H9 (cell line): ENCODE results near the gene ANHX. TPM values are rescaled to one million over a fixed set of nuclear protein-coding genes. Genes with fewer than 3 reads are reported as not detected.
A peak's percentile ranks its signal among the peaks of the same experiment; 100 is the strongest.

Experiments used
- DNase-seq: peaks from one replicate; pipeline ENCODE4 v3.0.0-alpha.2; 2017
- H2AFZ ChIP-seq: one replicate; pipeline ENCODE4 v1.6.1; 2013; ENCODE audit warnings: mild to moderate bottlenecking, low read length, control low read depth, moderate library complexity
- H2AK5ac ChIP-seq: 2 replicates; pipeline ENCODE4 v1.6.1; 2013; ENCODE audit warnings: low read length, control low read depth, mixed read lengths; ENCODE audit not compliant: insufficient read length
- H2BK120ac ChIP-seq: one replicate; pipeline ENCODE4 v1.6.1; 2013; ENCODE audit warnings: low read depth, mild to moderate bottlenecking, low read length, control low read depth, inconsistent platforms; ENCODE audit not compliant: poor library complexity, severe bottlenecking
- H2BK12ac ChIP-seq: 2 replicates; pipeline ENCODE4 v1.6.1; 2013; ENCODE audit warnings: low read length, control low read depth, mixed read lengths, low read depth; ENCODE audit not compliant: insufficient read length
- H2BK15ac ChIP-seq: 2 replicates; pipeline ENCODE4 v1.6.1; 2013; ENCODE audit warnings: low read depth, low read length, control low read depth
- H2BK20ac ChIP-seq: one replicate; pipeline ENCODE4 v1.6.1; 2013; ENCODE audit warnings: low read depth, mild to moderate bottlenecking, low read length, control low read depth, inconsistent platforms; ENCODE audit not compliant: poor library complexity, severe bottlenecking
- H2BK5ac ChIP-seq: 2 replicates; pipeline ENCODE4 v1.6.1; 2013; ENCODE audit warnings: low read length, control low read depth, mixed read lengths; ENCODE audit not compliant: insufficient read length
- H3K14ac ChIP-seq: 2 replicates; pipeline ENCODE4 v1.6.1; 2013; ENCODE audit warnings: low read length, control low read depth; ENCODE audit not compliant: insufficient read depth
- H3K18ac ChIP-seq: 2 replicates; pipeline ENCODE4 v1.6.1; 2013; ENCODE audit warnings: low read depth, mild to moderate bottlenecking, mixed read lengths, low read length, control low read depth; ENCODE audit not compliant: insufficient read length
- H3K23ac ChIP-seq: 2 replicates; pipeline ENCODE4 v1.6.1; 2013; ENCODE audit warnings: low read length, control low read depth, mixed read lengths, low read depth; ENCODE audit not compliant: insufficient read length
- H3K23me2 ChIP-seq: 2 replicates; pipeline ENCODE4 v1.6.1; 2013; ENCODE audit warnings: low read depth, mild to moderate bottlenecking, mixed read lengths, low read length, control low read depth; ENCODE audit not compliant: insufficient read length, poor library complexity, severe bottlenecking
- H3K27ac ChIP-seq: 2 replicates; pipeline ENCODE4 v1.5.1; 2013; ENCODE audit warnings: low read length, control low read depth, mixed read lengths, low read depth; ENCODE audit not compliant: insufficient read length
- H3K27me3 ChIP-seq: 2 replicates; pipeline ENCODE4 v1.6.1; 2013; ENCODE audit warnings: low read length, control low read depth, inconsistent platforms; ENCODE audit not compliant: insufficient read depth
- H3K4ac ChIP-seq: 2 replicates; pipeline ENCODE4 v1.6.1; 2013; ENCODE audit warnings: low read depth, mild to moderate bottlenecking, control low read depth, inconsistent platforms, low read length, moderate library complexity
- H3K4me1 ChIP-seq: 2 replicates; pipeline ENCODE4 v1.6.1; 2013; ENCODE audit warnings: low read length, control low read depth, inconsistent platforms; ENCODE audit not compliant: insufficient read depth
- H3K4me2 ChIP-seq: 2 replicates; pipeline ENCODE4 v1.6.1; 2013; ENCODE audit warnings: low read length, control low read depth, mixed read lengths; ENCODE audit not compliant: insufficient read length, insufficient read depth
- H3K56ac ChIP-seq: 2 replicates; pipeline ENCODE4 v1.6.1; 2013; ENCODE audit warnings: low read depth, mild to moderate bottlenecking, mixed read lengths, low read length, control low read depth; ENCODE audit not compliant: insufficient read length
- H3K79me1 ChIP-seq: 2 replicates; pipeline ENCODE4 v1.6.1; 2013; ENCODE audit warnings: low read depth, mild to moderate bottlenecking, moderate library complexity, low read length, control low read depth, inconsistent platforms; ENCODE audit not compliant: insufficient read depth, poor library complexity, severe bottlenecking
- H3K79me2 ChIP-seq: 2 replicates; pipeline ENCODE4 v1.6.1; 2013; ENCODE audit warnings: low read length, control low read depth, inconsistent platforms; ENCODE audit not compliant: insufficient read depth
- H3K9ac ChIP-seq: 2 replicates; pipeline ENCODE4 v1.6.1; 2013; ENCODE audit warnings: low read length, control low read depth, mixed read lengths; ENCODE audit not compliant: insufficient read length; ENCODE audit errors: extremely low read depth
- H3K9me3 ChIP-seq: one replicate; pipeline ENCODE4 v1.6.1; 2013; ENCODE audit warnings: low read depth, low read length, inconsistent platforms; ENCODE audit not compliant: control insufficient read depth
- H3T11ph ChIP-seq: one replicate; pipeline ENCODE4 v1.6.1; 2013; ENCODE audit warnings: mild to moderate bottlenecking, low read length, control low read depth, inconsistent platforms
- H4K20me1 ChIP-seq: one replicate; pipeline ENCODE4 v1.6.1; 2013; ENCODE audit not compliant: control insufficient read depth, insufficient read length, insufficient read depth
- H4K5ac ChIP-seq: 2 replicates; pipeline ENCODE4 v1.6.1; 2013; ENCODE audit warnings: low read depth, mild to moderate bottlenecking, mixed read lengths, low read length, control low read depth; ENCODE audit not compliant: insufficient read length
- H4K8ac ChIP-seq: replicated peaks from 2 replicates; pipeline ENCODE4 v1.6.1; 2013; ENCODE audit warnings: low read length, control low read depth, mixed read lengths, low read depth; ENCODE audit not compliant: insufficient read length
- H4K91ac ChIP-seq: 2 replicates; pipeline ENCODE4 v1.6.1; 2013; ENCODE audit warnings: low read depth, mild to moderate bottlenecking, moderate library complexity, mixed read lengths, low read length, control low read depth; ENCODE audit not compliant: insufficient read length
- H3K27ac Mint-ChIP-seq, 3 experiments: 2 replicates in 2 of 3; 3 replicates in 1 of 3; pipeline ENCODE4 v1.8.0; 2020 to 2021; ENCODE audit warnings: mixed read lengths in 3 of 3, mild to moderate bottlenecking in 1 of 3, moderate library complexity in 1 of 3
- H3K27me3 Mint-ChIP-seq: 2 replicates; pipeline ENCODE4 v1.8.0; 2021; ENCODE audit warnings: low read depth, mild to moderate bottlenecking, moderate library complexity, mixed read lengths
- H3K36me3 Mint-ChIP-seq, 3 experiments: 2 replicates in 2 of 3; 3 replicates in 1 of 3; pipeline ENCODE4 v1.8.0; 2020 to 2021; ENCODE audit warnings: low read depth in 3 of 3, mixed read lengths in 3 of 3; ENCODE audit not compliant: insufficient read depth in 1 of 3
- H3K4me1 Mint-ChIP-seq, 2 experiments: 2 replicates each; pipeline ENCODE4 v1.8.0; 2020; ENCODE audit warnings: mixed read lengths in 2 of 2
- H3K4me3 Mint-ChIP-seq, 2 experiments: 2 replicates in 1 of 2; 3 replicates in 1 of 2; pipeline ENCODE4 v1.8.0; 2020 to 2021; ENCODE audit warnings: mild to moderate bottlenecking in 2 of 2, mixed read lengths in 2 of 2, moderate library complexity in 1 of 2
- H3K9me3 Mint-ChIP-seq, 2 experiments: 2 replicates in 1 of 2; 3 replicates in 1 of 2; pipeline ENCODE4 v1.8.0; 2020; ENCODE audit warnings: mild to moderate bottlenecking in 2 of 2, mixed read lengths in 2 of 2, moderate library complexity in 1 of 2
- WGBS: extraction: QIAGEN DNeasy Blood & Tissue Kit; methylation state at CpG from one replicate; pipeline ENCODE4 v1.1.7; 2013; ENCODE audit warnings: missing lambda C conversion rate, low lambda C conversion rate, mixed read lengths; ENCODE audit not compliant: insufficient read length; ENCODE audit errors: extremely low coverage; 5-methylcytosine and 5-hydroxymethylcytosine counted together
- total RNA-seq: library from RNA; stranded (reverse); gene quantifications from 2 replicates; pipeline ENCODE4 v1.2.1, GENCODE V29; 2021
- TF ChIP-seq, protein P1 (sequence below): fragments of 200-600 bp; sonication (generic); conservative IDR thresholded peaks from 3 replicates; pipeline ENCODE4 v1.8.0; 2021; ENCODE audit warnings: antibody characterized with exemption, mild to moderate bottlenecking

The ANHX gene
- total RNA-seq, 1 experiment from 2014 or later, result not detected

- Mint-ChIP-seq H3K27me3 (peaks cover 16% of the 10 kb centered on the region), H3K36me3 (peaks cover 68 to 83% (median 70%) of the 10 kb centered on the region in 3 experiments), H3K4me1 (no peaks in the 10 kb centered on the region), H3K9me3 (peaks cover 91 to 92% of the 10 kb centered on the region in 2 experiments), H3K27ac (no peak overlapping the region), H3K4me3 (peak overlapping the region in 1 of 2 experiments; percentile 17; a peak in 1 of 5 replicates)
- Histone ChIP-seq H3K23ac (no peak overlapping the region), H2AFZ (no peak overlapping the region), H3K14ac (no peak overlapping the region), H3K79me1 (no peaks in the 10 kb centered on the region), H4K8ac (no peak overlapping the region), H4K91ac (no peak overlapping the region), H2AK5ac (no peak overlapping the region), H3T11ph (no peak overlapping the region), H3K56ac (no peak overlapping the region), H2BK15ac (no peak overlapping the region), H4K20me1 (no peaks in the 10 kb centered on the region), H2BK12ac (no peak overlapping the region), H3K27me3 (no peaks in the 10 kb centered on the region), H3K4me2 (no peak overlapping the region), H3K4me1 (no peaks in the 10 kb centered on the region), H3K27ac (no peak overlapping the region), H4K5ac (no peak overlapping the region), H2BK20ac (no peak overlapping the region), H3K23me2 (no peaks in the 10 kb centered on the region), H3K9me3 (peaks cover 70% of the 10 kb centered on the region), H3K4ac (no peak overlapping the region), H3K18ac (no peak overlapping the region), H3K9ac (no peak overlapping the region), H3K79me2 (no peaks in the 10 kb centered on the region), H2BK120ac (no peak overlapping the region), H2BK5ac (no peak overlapping the region)
- WGBS, result no CpG with 5 or more reads among the region's 7 CpGs
- TF ChIP-seq, protein P1, sequence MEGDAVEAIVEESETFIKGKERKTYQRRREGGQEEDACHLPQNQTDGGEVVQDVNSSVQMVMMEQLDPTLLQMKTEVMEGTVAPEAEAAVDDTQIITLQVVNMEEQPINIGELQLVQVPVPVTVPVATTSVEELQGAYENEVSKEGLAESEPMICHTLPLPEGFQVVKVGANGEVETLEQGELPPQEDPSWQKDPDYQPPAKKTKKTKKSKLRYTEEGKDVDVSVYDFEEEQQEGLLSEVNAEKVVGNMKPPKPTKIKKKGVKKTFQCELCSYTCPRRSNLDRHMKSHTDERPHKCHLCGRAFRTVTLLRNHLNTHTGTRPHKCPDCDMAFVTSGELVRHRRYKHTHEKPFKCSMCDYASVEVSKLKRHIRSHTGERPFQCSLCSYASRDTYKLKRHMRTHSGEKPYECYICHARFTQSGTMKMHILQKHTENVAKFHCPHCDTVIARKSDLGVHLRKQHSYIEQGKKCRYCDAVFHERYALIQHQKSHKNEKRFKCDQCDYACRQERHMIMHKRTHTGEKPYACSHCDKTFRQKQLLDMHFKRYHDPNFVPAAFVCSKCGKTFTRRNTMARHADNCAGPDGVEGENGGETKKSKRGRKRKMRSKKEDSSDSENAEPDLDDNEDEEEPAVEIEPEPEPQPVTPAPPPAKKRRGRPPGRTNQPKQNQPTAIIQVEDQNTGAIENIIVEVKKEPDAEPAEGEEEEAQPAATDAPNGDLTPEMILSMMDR, result no peak
- no peak for DNase-seq
Observed at GRCh38 chr12:133203344-133204263, 32.1 kb downstream of the ANHX start.
